SKM-1 (cell line): ENCODE results near the gene TRMT112.

Source experiments
- DNase-seq: peaks from one replicate; lab custom pipeline; 2025; ENCODE audit not compliant: unreplicated experiment; lab: John Stamatoyannopoulos, UW

The TRMT112 gene

GRCh38 chr11:64276653-64277431, 40.5 kb downstream of the TRMT112 start:
- DNase-seq, result no peak

- DNase-seq, result no peak
These were observed 41.5 kb downstream of the TRMT112 start for GRCh38 chr11:64275841-64276240.

- DNase-seq, result no peak
These were observed 42.1 kb downstream of the TRMT112 start for GRCh38 chr11:64275031-64275800.

GRCh38 chr11:64269540-64270220, 47.7 kb downstream of the TRMT112 start:
- peak; percentile 98 for DNase-seq

- no peak for DNase-seq
These were observed 48.3 kb downstream of the TRMT112 start for GRCh38 chr11:64268893-64269539.

- no peak for DNase-seq
These were observed 49.1 kb downstream of the TRMT112 start for GRCh38 chr11:64268025-64268892.

- DNase-seq, result no peak
These were observed 50.0 kb downstream of the TRMT112 start for GRCh38 chr11:64267207-64267945.
